Thyroid gland (tissue), 4 donors: ENCODE data around the gene PVRIG.
"Not testable (repeated sequence)": the region's sequence is repeated elsewhere in the genome, so short reads cannot be mapped to it uniquely, and the experiment has no call there.

Experiments
- POLR2A ChIP-seq, 2 donors: fragments of 450-650 bp; IDR thresholded peaks; one replicate each; pipeline ENCODE4 v1.6.1; 2017; ENCODE audit warnings: antibody characterized with exemption in 2 of 2, mild to moderate bottlenecking in 2 of 2, moderate library complexity in 1 of 2
- TF ChIP-seq, protein P1 (sequence below), 6 experiments: fragments of 200-600 bp in 3 of 6; fragments of 450-650 bp in 3 of 6; sonication (generic) in 3 of 6; IDR thresholded peaks; one replicate each; pipeline ENCODE4 v1.5.1; 2016 to 2019; ENCODE audit warnings: antibody characterized with exemption in 6 of 6, mild to moderate bottlenecking in 2 of 6, inconsistent platforms in 1 of 6, moderate library complexity in 1 of 6

DNA sequence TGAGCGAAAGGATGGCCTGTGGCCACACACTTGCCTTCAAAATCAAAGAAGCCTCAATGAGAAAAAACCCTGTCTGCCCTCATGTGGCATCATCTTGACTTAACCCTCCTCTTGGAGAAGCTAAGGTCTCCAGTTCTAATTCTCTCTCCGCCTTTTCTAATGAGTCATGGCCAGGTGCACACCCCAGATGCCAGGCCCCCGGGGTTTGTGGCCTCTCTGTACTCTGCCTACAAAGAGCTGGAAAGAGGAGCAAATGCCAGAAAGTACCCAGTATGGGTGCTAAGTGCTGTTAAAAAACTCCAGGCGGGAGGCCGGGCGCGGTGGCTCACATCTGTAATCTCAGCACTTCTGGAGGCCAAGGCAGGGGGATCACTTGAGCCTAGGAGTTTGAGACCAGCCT is 20.2 kb downstream of the PVRIG start:
- TF ChIP-seq, protein P1, sequence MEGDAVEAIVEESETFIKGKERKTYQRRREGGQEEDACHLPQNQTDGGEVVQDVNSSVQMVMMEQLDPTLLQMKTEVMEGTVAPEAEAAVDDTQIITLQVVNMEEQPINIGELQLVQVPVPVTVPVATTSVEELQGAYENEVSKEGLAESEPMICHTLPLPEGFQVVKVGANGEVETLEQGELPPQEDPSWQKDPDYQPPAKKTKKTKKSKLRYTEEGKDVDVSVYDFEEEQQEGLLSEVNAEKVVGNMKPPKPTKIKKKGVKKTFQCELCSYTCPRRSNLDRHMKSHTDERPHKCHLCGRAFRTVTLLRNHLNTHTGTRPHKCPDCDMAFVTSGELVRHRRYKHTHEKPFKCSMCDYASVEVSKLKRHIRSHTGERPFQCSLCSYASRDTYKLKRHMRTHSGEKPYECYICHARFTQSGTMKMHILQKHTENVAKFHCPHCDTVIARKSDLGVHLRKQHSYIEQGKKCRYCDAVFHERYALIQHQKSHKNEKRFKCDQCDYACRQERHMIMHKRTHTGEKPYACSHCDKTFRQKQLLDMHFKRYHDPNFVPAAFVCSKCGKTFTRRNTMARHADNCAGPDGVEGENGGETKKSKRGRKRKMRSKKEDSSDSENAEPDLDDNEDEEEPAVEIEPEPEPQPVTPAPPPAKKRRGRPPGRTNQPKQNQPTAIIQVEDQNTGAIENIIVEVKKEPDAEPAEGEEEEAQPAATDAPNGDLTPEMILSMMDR (IDR thresholded peaks at IDR 0.05): not testable (repeated sequence)
- not testable (repeated sequence) for TF ChIP-seq POLR2A (IDR thresholded peaks at IDR 0.05)
